Chondrocyte (in vitro differentiated cells): ENCODE results near the gene DUSP15. TPM values are rescaled to one million over a fixed set of nuclear protein-coding genes. Genes with fewer than 3 reads are reported as not detected.

ENCODE experiments used
- DNase-seq: peaks from one replicate; pipeline ENCODE4 v3.0.0; 2021; ENCODE audit warnings: mixed read lengths, low spot score
- H3K27ac Mint-ChIP-seq: one replicate; pipeline ENCODE4 v1.8.0; 2021; ENCODE audit warnings: mild to moderate bottlenecking, moderate library complexity, mixed read lengths; ENCODE audit not compliant: unreplicated experiment
- H3K27me3 Mint-ChIP-seq: 2 replicates; pipeline ENCODE4 v1.8.0; 2021; ENCODE audit warnings: low read depth, mixed read lengths
- H3K36me3 Mint-ChIP-seq: 2 replicates; pipeline ENCODE4 v1.8.0; 2021; ENCODE audit warnings: low read depth, mixed read lengths
- H3K4me1 Mint-ChIP-seq: 2 replicates; pipeline ENCODE4 v1.8.0; 2021; ENCODE audit warnings: low read depth, mild to moderate bottlenecking, mixed read lengths
- H3K4me3 Mint-ChIP-seq: one replicate; pipeline ENCODE4 v1.8.0; 2021; ENCODE audit warnings: mild to moderate bottlenecking, moderate library complexity, mixed read lengths; ENCODE audit not compliant: unreplicated experiment
- H3K9me3 Mint-ChIP-seq: 2 replicates; pipeline ENCODE4 v1.8.0; 2021; ENCODE audit warnings: low read depth, mixed read lengths
- CTCF ChIP-seq: fragments of 200-600 bp; sonication (generic); IDR thresholded peaks from 2 replicates; pipeline ENCODE4 v1.5.0; 2021; ENCODE audit warnings: antibody characterized with exemption, mild to moderate bottlenecking, moderate library complexity
- total RNA-seq: library from RNA; stranded (reverse); gene quantifications from 3 replicates; pipeline ENCODE4 v1.2.1, GENCODE V29; 2021

The DUSP15 gene
- total RNA-seq, 1 donor from 2014 or later, result 11.5 TPM

- H3K27me3 Mint-ChIP-seq, result peaks cover 4% of the 10 kb centered on the region
- no peaks in the 10 kb centered on the region for H3K36me3 Mint-ChIP-seq
- DNase-seq, result no peak
- H3K4me1 Mint-ChIP-seq, result peaks cover 10% of the 10 kb centered on the region
- H3K9me3 Mint-ChIP-seq, result peaks cover 2% of the 10 kb centered on the region
- no peak overlapping the region for H3K27ac Mint-ChIP-seq
- TF ChIP-seq CTCF, result no peak
- no peak overlapping the region for H3K4me3 Mint-ChIP-seq
These were observed 5.3 kb upstream of the DUSP15 start for GRCh38 chr20:31875671-31876070.

- Mint-ChIP-seq H3K27me3 (peaks cover 2% of the 10 kb centered on the region), H3K4me1 (peaks cover 29% of the 10 kb centered on the region), H3K9me3 (no peaks in the 10 kb centered on the region), H3K27ac (peak overlapping the region; percentile 68), H3K36me3 (peaks cover 2% of the 10 kb centered on the region), H3K4me3 (no peak overlapping the region)
- DNase-seq, result no peak
- TF ChIP-seq CTCF, result no peak
These were observed 2.1 kb upstream of the DUSP15 start for GRCh38 chr20:31872406-31872805.

GRCh38 chr20:31871618-31871954 is 1.3 kb upstream of the DUSP15 start:
- Mint-ChIP-seq H3K27me3 (peaks cover 2% of the 10 kb centered on the region), H3K9me3 (no peaks in the 10 kb centered on the region), H3K27ac (no peak overlapping the region), H3K4me3 (no peak overlapping the region), H3K4me1 (peaks cover 29% of the 10 kb centered on the region), H3K36me3 (peaks cover 2% of the 10 kb centered on the region)
- DNase-seq, result no peak
- no peak for TF ChIP-seq CTCF

GRCh38 chr20:31870726-31871617 is 645 bp upstream of the DUSP15 start:
- peak overlapping the region; percentile 83 for H3K4me3 Mint-ChIP-seq
- no peak for DNase-seq
- H3K36me3 Mint-ChIP-seq, result peaks cover 3% of the 10 kb centered on the region
- peaks cover 29% of the 10 kb centered on the region for H3K4me1 Mint-ChIP-seq
- peak overlapping the region; percentile 64 for H3K27ac Mint-ChIP-seq
- no peaks in the 10 kb centered on the region for H3K9me3 Mint-ChIP-seq
- H3K27me3 Mint-ChIP-seq, result peaks cover 2% of the 10 kb centered on the region
- TF ChIP-seq CTCF, result no peak

GRCh38 chr20:31869673-31869941 is 720 bp downstream of the DUSP15 start:
- Mint-ChIP-seq H3K36me3 (peaks cover 4% of the 10 kb centered on the region), H3K27ac (peak overlapping the region; percentile 95), H3K27me3 (peaks cover 2% of the 10 kb centered on the region), H3K4me1 (peaks cover 29% of the 10 kb centered on the region), H3K9me3 (no peaks in the 10 kb centered on the region), H3K4me3 (peak overlapping the region; percentile 100)
- TF ChIP-seq CTCF, result no peak
- DNase-seq, result no peak
